Measurements from ENCODE around the gene TBX6. TPM values are rescaled to one million over a fixed set of nuclear protein-coding genes. Genes with fewer than 3 reads are reported as not detected.

The TBX6 gene
- total and polyA plus RNA-seq, 2 donors (not counting 3 experiments of a cell fraction or from before 2014, with no cell fraction given): 0.40 to 0.60 TPM

DNA sequence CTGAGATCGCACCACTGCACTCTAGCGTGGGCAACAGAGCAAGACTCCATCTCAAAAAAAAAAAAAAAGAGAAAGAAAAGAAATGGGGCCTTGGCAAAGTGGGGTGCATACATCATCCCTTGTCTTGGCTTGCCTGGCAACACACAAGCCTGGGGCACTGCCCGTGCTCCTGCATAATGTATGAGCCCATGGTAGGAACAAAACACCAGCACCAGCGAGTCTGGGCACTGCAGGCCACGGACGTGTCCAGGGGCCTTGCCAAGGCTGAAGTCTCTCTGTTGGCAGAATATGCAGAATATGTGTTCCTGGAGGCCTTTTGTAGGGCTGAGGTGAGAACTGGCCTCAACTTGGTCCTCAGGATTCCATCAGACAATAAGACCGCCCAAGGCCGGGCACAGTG lies 41.9 kb downstream of the TBX6 start:
- no TSS peak for BruUV-seq (replicated peaks)
- Histone ChIP-seq H2AFZ (ENCODE audit: low read depth, low read length) (no peak overlapping the region), H3K4me1 (ENCODE audit: control insufficient read depth, extremely low read depth, insufficient read depth, low read length) (peaks cover 29% of the 10 kb centered on the region), H3K9me3 (replicated peaks; ENCODE audit: control insufficient read depth, insufficient read depth, low read length) (no peaks in the 10 kb centered on the region), H3K4me3 (replicated peaks in 1 of 3; ENCODE audit: insufficient read depth in 1 of 3, low read depth in 1 of 3, low read length in 3 of 3) (no peak overlapping the region), H3K4me2 (ENCODE audit: insufficient read depth, low read length) (no peak overlapping the region), H3K27ac (ENCODE audit: insufficient read depth, low read depth, low read length) (no peak overlapping the region), H3K79me2 (ENCODE audit: control insufficient read depth, insufficient read depth, low read length) (peaks cover 4% of the 10 kb centered on the region), H3K9ac (replicated peaks; ENCODE audit: extremely low read depth, insufficient read depth, low read length) (no peak overlapping the region), H4K20me1 (replicated peaks; ENCODE audit: control insufficient read depth, extremely low read depth, insufficient read depth, low read length) (no peaks in the 10 kb centered on the region), H3K9me1 (replicated peaks; ENCODE audit: control insufficient read depth, extremely low read depth, insufficient read depth, low read length) (no peaks in the 10 kb centered on the region), H3K36me3 (ENCODE audit: control insufficient read depth in 2 of 2, extremely low read depth in 1 of 2, insufficient read depth in 2 of 2, low read length in 2 of 2) (no peaks in the 10 kb centered on the region), H3K27me3 (ENCODE audit: control insufficient read depth in 2 of 2, insufficient read depth in 2 of 2, low read length in 2 of 2) (no peaks in the 10 kb centered on the region)
- CTCF ChIA-PET: interaction anchor here (1.1 to 3.3 kb wide), 3 partner anchors 17 to 349 kb away, joined by 4 to 15 read pairs (median 5); partner anchors contain the start of gene TBX6
- TF ChIP-seq GATA2 (IDR thresholded peaks at IDR 0.05; ENCODE audit: insufficient read depth, insufficient read length, low read depth, low read length) (no peak), POLR2A (IDR thresholded peaks at IDR 0.05; ENCODE audit: low read depth, low read length) (no peak), FOS (IDR thresholded peaks at IDR 0.05; ENCODE audit: borderline replicate concordance, insufficient read depth, low read length) (no peak), JUN (IDR thresholded peaks at IDR 0.05; ENCODE audit: borderline replicate concordance, insufficient read depth, insufficient read length, low read depth) (no peak), MYC (IDR thresholded peaks at IDR 0.05; ENCODE audit: low read depth, low read length) (no peak), POLR2AphosphoS5 (IDR thresholded peaks at IDR 0.05; ENCODE audit: insufficient read depth, low read depth, low read length) (no peak)
- TF ChIP-seq, protein P1, sequence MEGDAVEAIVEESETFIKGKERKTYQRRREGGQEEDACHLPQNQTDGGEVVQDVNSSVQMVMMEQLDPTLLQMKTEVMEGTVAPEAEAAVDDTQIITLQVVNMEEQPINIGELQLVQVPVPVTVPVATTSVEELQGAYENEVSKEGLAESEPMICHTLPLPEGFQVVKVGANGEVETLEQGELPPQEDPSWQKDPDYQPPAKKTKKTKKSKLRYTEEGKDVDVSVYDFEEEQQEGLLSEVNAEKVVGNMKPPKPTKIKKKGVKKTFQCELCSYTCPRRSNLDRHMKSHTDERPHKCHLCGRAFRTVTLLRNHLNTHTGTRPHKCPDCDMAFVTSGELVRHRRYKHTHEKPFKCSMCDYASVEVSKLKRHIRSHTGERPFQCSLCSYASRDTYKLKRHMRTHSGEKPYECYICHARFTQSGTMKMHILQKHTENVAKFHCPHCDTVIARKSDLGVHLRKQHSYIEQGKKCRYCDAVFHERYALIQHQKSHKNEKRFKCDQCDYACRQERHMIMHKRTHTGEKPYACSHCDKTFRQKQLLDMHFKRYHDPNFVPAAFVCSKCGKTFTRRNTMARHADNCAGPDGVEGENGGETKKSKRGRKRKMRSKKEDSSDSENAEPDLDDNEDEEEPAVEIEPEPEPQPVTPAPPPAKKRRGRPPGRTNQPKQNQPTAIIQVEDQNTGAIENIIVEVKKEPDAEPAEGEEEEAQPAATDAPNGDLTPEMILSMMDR (IDR thresholded peaks at IDR 0.05; ENCODE audit: extremely low read depth in 1 of 2, insufficient read depth in 1 of 2, low read depth in 1 of 2, low read length in 2 of 2): no peak
- TF ChIP-seq, protein P2, sequence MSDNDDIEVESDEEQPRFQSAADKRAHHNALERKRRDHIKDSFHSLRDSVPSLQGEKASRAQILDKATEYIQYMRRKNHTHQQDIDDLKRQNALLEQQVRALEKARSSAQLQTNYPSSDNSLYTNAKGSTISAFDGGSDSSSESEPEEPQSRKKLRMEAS (IDR thresholded peaks at IDR 0.05; ENCODE audit: insufficient read depth, insufficient read length): no peak
- DNase-seq (ENCODE audit: low read depth, low spot score) (no peak), FAIRE-seq (no peak)
- intact Hi-C loops (cut with micrococcal nuclease) (loop anchor here (2.0 kb wide), 2 partner anchors 15 to 43 kb away; partner anchors contain the start of gene ALDOA), dilution Hi-C loops (cut with MboI; ENCODE audit: extremely low pct_ligation_motif_present, low sequenced_read_pairs) (no loop called here)
- POLR2A ChIA-PET: no interaction called here
